UCSD-AML1 (cell line): Measurements from ENCODE around the gene MYBBP1A.
"Not testable (repeated sequence)": the region's sequence is repeated elsewhere in the genome, so short reads cannot be mapped to it uniquely, and the experiment has no call there.

Experiments
- DNase-seq: peaks from one replicate; lab custom pipeline; 2025; ENCODE audit not compliant: unreplicated experiment; lab: John Stamatoyannopoulos, UW

Gene MYBBP1A, protein sequence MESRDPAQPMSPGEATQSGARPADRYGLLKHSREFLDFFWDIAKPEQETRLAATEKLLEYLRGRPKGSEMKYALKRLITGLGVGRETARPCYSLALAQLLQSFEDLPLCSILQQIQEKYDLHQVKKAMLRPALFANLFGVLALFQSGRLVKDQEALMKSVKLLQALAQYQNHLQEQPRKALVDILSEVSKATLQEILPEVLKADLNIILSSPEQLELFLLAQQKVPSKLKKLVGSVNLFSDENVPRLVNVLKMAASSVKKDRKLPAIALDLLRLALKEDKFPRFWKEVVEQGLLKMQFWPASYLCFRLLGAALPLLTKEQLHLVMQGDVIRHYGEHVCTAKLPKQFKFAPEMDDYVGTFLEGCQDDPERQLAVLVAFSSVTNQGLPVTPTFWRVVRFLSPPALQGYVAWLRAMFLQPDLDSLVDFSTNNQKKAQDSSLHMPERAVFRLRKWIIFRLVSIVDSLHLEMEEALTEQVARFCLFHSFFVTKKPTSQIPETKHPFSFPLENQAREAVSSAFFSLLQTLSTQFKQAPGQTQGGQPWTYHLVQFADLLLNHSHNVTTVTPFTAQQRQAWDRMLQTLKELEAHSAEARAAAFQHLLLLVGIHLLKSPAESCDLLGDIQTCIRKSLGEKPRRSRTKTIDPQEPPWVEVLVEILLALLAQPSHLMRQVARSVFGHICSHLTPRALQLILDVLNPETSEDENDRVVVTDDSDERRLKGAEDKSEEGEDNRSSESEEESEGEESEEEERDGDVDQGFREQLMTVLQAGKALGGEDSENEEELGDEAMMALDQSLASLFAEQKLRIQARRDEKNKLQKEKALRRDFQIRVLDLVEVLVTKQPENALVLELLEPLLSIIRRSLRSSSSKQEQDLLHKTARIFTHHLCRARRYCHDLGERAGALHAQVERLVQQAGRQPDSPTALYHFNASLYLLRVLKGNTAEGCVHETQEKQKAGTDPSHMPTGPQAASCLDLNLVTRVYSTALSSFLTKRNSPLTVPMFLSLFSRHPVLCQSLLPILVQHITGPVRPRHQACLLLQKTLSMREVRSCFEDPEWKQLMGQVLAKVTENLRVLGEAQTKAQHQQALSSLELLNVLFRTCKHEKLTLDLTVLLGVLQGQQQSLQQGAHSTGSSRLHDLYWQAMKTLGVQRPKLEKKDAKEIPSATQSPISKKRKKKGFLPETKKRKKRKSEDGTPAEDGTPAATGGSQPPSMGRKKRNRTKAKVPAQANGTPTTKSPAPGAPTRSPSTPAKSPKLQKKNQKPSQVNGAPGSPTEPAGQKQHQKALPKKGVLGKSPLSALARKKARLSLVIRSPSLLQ (N-terminal part only)

DNA sequence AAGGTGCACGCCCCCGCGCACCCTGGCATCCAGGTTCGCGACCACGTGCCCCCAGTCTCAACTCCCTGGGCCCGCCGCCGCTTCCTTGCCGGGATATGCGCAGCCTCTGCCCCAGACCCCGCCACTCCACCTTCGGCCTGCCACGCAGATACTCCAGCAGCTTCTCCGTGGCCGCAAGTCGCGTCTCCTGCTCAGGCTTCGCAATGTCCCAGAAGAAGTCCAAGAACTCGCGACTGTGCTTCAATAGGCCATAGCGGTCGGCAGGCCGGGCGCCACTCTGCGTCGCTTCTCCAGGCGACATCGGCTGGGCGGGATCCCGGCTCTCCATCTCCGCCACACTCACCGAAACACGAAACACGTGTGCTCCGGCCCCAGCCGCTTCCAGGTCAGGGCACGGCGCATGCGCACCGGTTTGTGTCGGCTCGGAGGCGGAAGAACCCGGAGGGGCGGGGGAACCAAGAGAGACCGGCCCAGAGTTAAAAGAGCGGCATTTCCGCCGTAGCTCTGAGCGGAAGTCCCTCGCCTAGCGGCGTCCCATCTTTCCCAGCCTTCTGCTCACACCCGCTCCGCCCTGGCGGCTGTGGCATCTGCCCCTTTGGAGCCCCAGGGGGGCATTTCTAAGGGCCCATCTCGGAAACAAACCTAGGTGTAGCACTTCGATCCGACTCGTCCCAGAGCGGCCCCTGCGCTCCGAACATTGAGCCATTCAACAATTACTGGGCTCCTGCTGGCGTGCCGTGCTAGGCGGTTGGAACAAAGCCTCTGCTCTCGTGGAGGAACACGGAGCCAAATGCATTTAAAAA is at the start of gene MYBBP1A:
Gene MYBBP1A (minus strand): TSS at position 388 of the 803 bp plus-strand sequence. CDS start 60 bp downstream, at position 328.
- DNase-seq: peak; percentile 97

- DNase-seq: not testable (repeated sequence)
Measured at GRCh38 chr17:4604736-4605135, 49.6 kb upstream of the MYBBP1A start.

- DNase-seq: no peak
Measured at GRCh38 chr17:4604111-4604644, 49.0 kb upstream of the MYBBP1A start.

- DNase-seq: no peak
Measured at GRCh38 chr17:4602041-4602440, 46.9 kb upstream of the MYBBP1A start.

GRCh38 chr17:4601326-4601725 is 46.1 kb upstream of the MYBBP1A start:
- DNase-seq: no peak

GRCh38 chr17:4600563-4600962 is 45.4 kb upstream of the MYBBP1A start:
- DNase-seq: no peak

DNA sequence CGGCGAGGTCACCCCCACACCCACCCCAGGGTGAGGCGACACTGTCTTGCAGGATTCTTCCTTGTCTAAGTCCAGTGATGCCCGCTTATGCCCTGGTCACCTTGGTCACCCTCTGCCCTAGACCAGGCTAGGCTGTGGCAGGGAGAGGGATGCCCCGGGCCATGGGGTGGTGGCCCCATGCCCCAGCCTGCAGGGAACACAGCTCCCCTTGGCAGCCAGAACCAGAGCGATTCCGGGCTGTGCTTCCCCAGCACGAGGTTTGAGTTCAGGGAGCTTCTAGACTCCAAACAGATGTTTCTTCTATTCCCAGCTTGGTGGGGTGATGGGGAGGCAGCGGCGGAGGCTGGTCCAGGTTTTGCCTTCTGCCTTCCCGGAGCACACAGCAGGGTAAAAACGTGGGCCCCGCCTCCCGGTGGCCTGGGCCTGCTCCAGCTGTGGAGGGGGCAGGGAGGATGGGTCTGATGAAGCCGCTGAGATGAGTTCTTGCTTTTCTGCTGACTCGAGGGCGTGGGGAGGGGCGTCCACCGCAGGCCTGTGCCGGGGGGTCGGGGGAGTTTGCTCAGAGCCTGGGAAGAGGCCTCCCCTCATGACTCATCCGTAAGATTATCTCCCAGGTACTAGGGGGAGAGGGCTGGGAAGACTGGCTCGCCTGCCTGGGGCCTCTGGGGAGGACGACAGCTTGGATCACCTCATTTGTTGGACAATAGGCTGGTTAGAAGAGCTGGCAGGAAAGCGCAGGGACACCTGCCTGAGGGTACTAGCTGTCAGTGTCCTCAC is 44.5 kb upstream of the MYBBP1A start:
- DNase-seq: no peak

GRCh38 chr17:4598776-4599504 is 43.8 kb upstream of the MYBBP1A start:
- no peak for DNase-seq

DNA sequence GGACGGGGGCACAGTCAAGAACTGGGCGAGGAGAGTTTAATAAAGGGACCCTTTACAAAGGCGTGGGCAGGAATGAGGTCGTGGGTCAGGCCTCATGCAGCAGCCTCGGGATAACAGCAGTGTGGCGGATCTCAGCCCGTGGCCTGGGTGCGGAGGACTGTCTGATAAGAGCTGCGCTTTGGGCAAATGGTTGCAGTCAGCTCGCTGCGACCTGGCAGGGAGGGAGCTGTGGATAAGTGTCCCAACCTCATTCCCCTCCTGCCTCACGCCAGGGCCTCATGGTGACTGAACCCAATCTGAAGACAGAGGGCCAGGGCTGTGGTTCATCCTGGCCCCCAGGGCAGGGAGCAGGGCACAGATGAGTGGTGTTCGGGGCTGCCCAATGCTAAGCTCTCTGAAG is 42.8 kb upstream of the MYBBP1A start:
- DNase-seq: no peak

GRCh38 chr17:4596636-4597380 is 41.6 kb upstream of the MYBBP1A start:
- DNase-seq: no peak

DNA sequence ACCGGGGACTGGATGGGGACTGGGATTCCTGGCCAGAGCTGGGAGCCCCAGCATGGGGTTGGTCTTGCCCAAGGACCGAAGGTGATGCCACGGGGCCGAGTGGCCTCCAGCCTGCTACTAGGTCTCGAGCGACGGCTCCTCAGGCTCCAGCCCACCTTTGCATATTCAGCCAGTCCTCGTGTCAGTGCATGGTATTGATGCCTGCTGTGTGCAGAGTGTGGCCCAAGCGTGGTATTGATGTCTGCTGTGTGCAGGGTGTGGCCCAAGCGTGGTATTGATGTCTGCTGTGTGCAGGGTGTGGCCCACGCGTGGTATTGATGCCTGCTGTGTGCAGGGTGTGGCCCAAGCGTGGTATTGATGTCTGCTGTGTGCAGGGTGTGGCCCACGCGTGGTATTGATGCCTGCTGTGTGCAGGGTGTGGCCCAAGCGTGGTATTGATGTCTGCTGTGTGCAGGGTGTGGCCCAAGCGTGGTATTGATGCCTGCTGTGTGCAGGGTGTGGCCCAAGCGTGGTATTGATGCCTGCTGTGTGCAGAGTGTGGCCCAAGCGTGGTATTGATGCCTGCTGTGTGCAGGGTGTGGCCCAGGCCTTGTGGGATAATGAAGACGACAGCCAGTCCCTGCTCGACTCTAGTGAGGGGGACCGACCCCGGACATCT is 40.6 kb upstream of the MYBBP1A start:
- not testable (repeated sequence) for DNase-seq

DNA sequence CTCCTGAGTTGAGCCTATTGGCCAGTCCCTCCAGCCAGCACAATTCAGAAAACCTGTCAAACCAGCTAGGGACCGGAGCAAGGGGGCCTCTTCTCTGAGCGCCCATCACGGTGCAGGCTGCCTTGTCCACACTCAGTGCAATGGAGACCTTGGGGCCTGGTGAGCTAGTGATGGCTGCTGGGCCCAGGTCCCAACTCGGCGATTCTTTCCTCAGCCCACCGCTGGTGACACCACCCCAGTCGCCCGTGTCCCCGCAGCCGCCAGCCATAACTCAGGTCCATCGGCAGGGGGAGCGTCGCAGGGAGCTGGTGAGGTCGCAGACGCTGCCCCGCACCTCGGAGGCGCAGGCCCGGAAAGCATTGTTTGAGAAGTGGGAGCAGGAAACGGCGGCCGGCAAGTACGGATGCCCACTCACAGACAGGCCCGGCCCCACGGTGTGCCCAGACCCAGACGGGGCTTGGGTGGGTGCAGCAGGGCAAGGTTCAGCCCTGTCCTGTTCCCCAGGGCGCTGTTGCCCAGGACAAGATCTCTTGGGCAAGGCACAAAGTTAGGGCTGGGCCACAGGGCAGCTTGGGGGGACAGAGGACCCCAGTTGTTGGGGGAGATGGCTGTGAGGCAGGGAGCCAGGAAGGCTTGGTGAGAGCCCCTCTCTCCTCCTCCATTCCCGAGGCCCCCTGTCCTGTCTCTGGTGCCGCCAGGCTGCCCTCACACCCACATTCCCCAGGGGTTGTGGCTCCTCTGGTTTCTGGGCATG is 39.9 kb upstream of the MYBBP1A start:
- peak; percentile 73 for DNase-seq

- DNase-seq: no peak
Measured at GRCh38 chr17:4594406-4594805, 39.2 kb upstream of the MYBBP1A start.

- DNase-seq: no peak
Measured at GRCh38 chr17:4593021-4593421, 37.8 kb upstream of the MYBBP1A start.

GRCh38 chr17:4592240-4593005 is 37.2 kb upstream of the MYBBP1A start:
- DNase-seq: no peak

DNA sequence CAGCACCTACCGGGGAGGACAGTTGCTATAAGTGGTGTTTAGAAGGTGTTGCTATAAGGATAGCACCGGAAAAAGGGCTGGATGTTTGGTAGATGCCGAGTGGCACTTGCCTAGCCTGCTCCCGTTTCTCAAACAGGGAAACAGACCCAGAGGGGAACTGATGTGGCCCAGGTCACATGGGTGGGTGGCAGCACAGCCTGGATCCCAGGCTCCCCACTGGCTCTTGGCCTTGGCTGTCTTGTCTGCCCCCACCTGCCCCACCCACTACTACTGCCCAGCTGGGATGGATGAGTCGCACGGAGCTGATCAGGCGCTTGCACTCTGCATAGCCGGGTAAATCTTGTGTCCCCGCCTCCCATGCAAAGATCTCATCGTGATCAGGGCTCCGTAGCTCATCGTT is 36.3 kb upstream of the MYBBP1A start:
- no peak for DNase-seq
